Neural cell (in vitro differentiated cells): ENCODE data around the gene ITGB7. TPM values are rescaled to one million over a fixed set of nuclear protein-coding genes. Genes with fewer than 3 reads are reported as not detected.

Experiments used
- H2AFZ ChIP-seq: fragments of 200-600, 300-800 bp; sonication (generic), shearing (Covaris generic); 2 replicates; pipeline ENCODE4 v1.6.0; 2014; ENCODE audit warnings: low read depth, mild to moderate bottlenecking, antibody characterized with exemption, low read length, moderate library complexity
- H3F3A ChIP-seq: fragments of 200-600 bp; shearing (Covaris generic); 2 replicates; pipeline ENCODE4 v1.6.1; 2016; ENCODE audit warnings: mild to moderate bottlenecking, moderate library complexity, mixed read lengths, antibody characterized with exemption, low read length; ENCODE audit not compliant: insufficient read depth, poor library complexity, severe bottlenecking
- H3K27ac ChIP-seq: fragments of 200-600, 300-800 bp; sonication (generic), shearing (Covaris generic); 2 replicates; pipeline ENCODE4 v1.5.1; 2014; ENCODE audit warnings: mild to moderate bottlenecking, low read length, moderate library complexity
- H3K27me3 ChIP-seq: fragments of 300-800, 200-600 bp; sonication (generic), shearing (Covaris generic); 2 replicates; pipeline ENCODE4 v1.6.0; 2014; ENCODE audit warnings: mild to moderate bottlenecking, low read depth, low read length, moderate library complexity; ENCODE audit not compliant: insufficient read depth
- H3K36me3 ChIP-seq: fragments of 300-800, 200-600 bp; sonication (generic), shearing (Covaris generic); 2 replicates; pipeline ENCODE4 v1.5.1; 2014; ENCODE audit warnings: mild to moderate bottlenecking, antibody characterized with exemption, low read length, moderate library complexity; ENCODE audit not compliant: insufficient read depth
- H3K4me2 ChIP-seq: fragments of 300-800, 200-600 bp; sonication (generic), shearing (Covaris generic); 2 replicates; pipeline ENCODE4 v1.6.0; 2014; ENCODE audit warnings: mild to moderate bottlenecking, low read length
- H3K4me3 ChIP-seq: fragments of 300-800, 200-600 bp; sonication (generic), shearing (Covaris generic); 2 replicates; pipeline ENCODE4 v1.5.1; 2014; ENCODE audit warnings: mild to moderate bottlenecking, low read length, moderate library complexity
- H3K79me2 ChIP-seq: fragments of 200-600 bp; shearing (Covaris generic); replicated peaks from 2 replicates; pipeline ENCODE4 v1.6.0; 2014; ENCODE audit warnings: mild to moderate bottlenecking, low read length, moderate library complexity; ENCODE audit not compliant: insufficient read depth
- H3K9ac ChIP-seq: fragments of 300-800, 200-600 bp; sonication (generic), shearing (Covaris generic); 2 replicates; pipeline ENCODE4 v1.6.1; 2016; ENCODE audit warnings: mild to moderate bottlenecking, low read length, mixed read lengths
- H3K9me2 ChIP-seq: fragments of 200-600 bp; shearing (Covaris generic); 2 replicates; pipeline ENCODE4 v1.6.1; 2016; ENCODE audit warnings: mild to moderate bottlenecking, low read length, mixed read lengths; ENCODE audit not compliant: insufficient read depth
- H3K9me3 ChIP-seq: fragments of 200-600, 300-800 bp; sonication (generic), shearing (Covaris generic); 2 replicates; pipeline ENCODE4 v1.6.1; 2016; ENCODE audit warnings: mild to moderate bottlenecking, mixed run types, low read length, moderate library complexity, mixed read lengths
- H4K20me1 ChIP-seq: fragments of 200-600 bp; shearing (Covaris generic); 2 replicates; pipeline ENCODE4 v1.6.1; 2016; ENCODE audit warnings: mild to moderate bottlenecking, mixed run types; ENCODE audit not compliant: insufficient read depth
- EP300 ChIP-seq: fragments of 450-650 bp; conservative IDR thresholded peaks from 2 replicates; pipeline ENCODE4 v1.6.1; 2014; ENCODE audit warnings: antibody characterized with exemption, mild to moderate bottlenecking, moderate library complexity; ENCODE audit not compliant: poor library complexity, severe bottlenecking
- EZH2 ChIP-seq: fragments of 200-600, 300-800 bp; shearing (Covaris generic), sonication (generic); IDR thresholded peaks from 2 replicates; pipeline ENCODE4 v1.6.1; 2014; ENCODE audit warnings: antibody characterized with exemption, low read length, borderline replicate concordance, mild to moderate bottlenecking; ENCODE audit not compliant: insufficient read depth, poor library complexity, severe bottlenecking
- MXI1 ChIP-seq: fragments of 450-650 bp; conservative IDR thresholded peaks from 2 replicates; pipeline ENCODE4 v1.6.1; 2014; ENCODE audit warnings: antibody characterized with exemption, mild to moderate bottlenecking; ENCODE audit not compliant: poor library complexity, severe bottlenecking
- POLR2AphosphoS5 ChIP-seq: IDR thresholded peaks from 2 replicates; pipeline ENCODE4 v1.6.1; 2012
- RAD21 ChIP-seq: fragments of 450-650 bp; conservative IDR thresholded peaks from 2 replicates; pipeline ENCODE4 v1.6.1; 2014; ENCODE audit warnings: antibody characterized with exemption, mild to moderate bottlenecking, moderate library complexity
- SMC3 ChIP-seq: fragments of 450-650 bp; conservative IDR thresholded peaks from 2 replicates; pipeline ENCODE4 v1.6.1; 2014; ENCODE audit warnings: antibody characterized with exemption, mild to moderate bottlenecking, moderate library complexity; ENCODE audit not compliant: poor library complexity
- TAF1 ChIP-seq: IDR thresholded peaks from 2 replicates; pipeline ENCODE4 v1.6.1; 2012; ENCODE audit warnings: low read depth
- polyA plus RNA-seq: library from polyadenylated mRNA; depleted of rRNA; stranded (reverse); fragments of >200 nt; gene quantifications from 2 replicates; pipeline ENCODE4 v1.2.3, GENCODE V29; 2014
- TF ChIP-seq, protein P1 (sequence below): fragments of 450-650 bp; IDR thresholded peaks from 2 replicates; pipeline ENCODE4 v1.5.1; 2014; ENCODE audit warnings: antibody characterized with exemption, mild to moderate bottlenecking, moderate library complexity; ENCODE audit not compliant: poor library complexity, severe bottlenecking
- TF ChIP-seq, protein P2 (sequence below): IDR thresholded peaks from 2 replicates; pipeline ENCODE4 v1.6.1; 2012; ENCODE audit warnings: borderline replicate concordance

ITGB7 gene
- polyA plus RNA-seq, 1 donor from 2014 or later = not detected

DNA sequence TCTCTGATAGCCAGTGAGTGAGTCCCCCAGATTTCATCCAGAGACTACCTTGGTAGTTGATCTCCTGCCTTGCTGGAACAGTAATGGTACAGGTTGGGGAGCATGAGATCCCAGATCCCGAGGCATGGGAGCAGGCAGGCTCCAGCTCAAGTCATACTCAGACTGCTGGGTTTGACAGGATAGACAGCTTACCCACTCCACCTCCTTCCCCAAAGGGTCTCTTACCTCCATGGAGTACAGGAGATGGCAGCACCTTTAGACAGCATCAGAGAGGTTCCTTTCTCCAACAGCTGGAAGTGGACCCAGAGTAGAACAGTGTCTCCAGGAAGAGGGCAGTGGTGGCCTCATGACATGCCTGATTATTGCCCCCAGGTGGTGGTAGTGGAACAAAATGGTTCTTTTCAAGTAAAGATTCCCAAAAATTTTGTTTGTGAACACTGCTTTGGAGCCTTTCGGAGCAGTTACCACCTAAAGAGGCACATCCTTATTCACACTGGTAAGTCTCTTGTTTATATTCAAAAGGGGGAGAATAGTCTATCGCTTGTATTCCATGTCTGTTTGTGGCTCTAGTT is 21.4 kb downstream of the ITGB7 start:
- H3K36me3 ChIP-seq = peaks cover 16% of the 10 kb centered on the region
- H2AFZ ChIP-seq = no peak overlapping the region
- H3K27me3 ChIP-seq = no peaks in the 10 kb centered on the region
- TF ChIP-seq EZH2 (no peak), SMC3 (no peak), MXI1 (no peak), POLR2AphosphoS5 (no peak), EP300 (no peak), RAD21 (no peak), TAF1 (no peak)
- TF ChIP-seq, protein P1, sequence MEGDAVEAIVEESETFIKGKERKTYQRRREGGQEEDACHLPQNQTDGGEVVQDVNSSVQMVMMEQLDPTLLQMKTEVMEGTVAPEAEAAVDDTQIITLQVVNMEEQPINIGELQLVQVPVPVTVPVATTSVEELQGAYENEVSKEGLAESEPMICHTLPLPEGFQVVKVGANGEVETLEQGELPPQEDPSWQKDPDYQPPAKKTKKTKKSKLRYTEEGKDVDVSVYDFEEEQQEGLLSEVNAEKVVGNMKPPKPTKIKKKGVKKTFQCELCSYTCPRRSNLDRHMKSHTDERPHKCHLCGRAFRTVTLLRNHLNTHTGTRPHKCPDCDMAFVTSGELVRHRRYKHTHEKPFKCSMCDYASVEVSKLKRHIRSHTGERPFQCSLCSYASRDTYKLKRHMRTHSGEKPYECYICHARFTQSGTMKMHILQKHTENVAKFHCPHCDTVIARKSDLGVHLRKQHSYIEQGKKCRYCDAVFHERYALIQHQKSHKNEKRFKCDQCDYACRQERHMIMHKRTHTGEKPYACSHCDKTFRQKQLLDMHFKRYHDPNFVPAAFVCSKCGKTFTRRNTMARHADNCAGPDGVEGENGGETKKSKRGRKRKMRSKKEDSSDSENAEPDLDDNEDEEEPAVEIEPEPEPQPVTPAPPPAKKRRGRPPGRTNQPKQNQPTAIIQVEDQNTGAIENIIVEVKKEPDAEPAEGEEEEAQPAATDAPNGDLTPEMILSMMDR = no peak
- TF ChIP-seq, protein P2, sequence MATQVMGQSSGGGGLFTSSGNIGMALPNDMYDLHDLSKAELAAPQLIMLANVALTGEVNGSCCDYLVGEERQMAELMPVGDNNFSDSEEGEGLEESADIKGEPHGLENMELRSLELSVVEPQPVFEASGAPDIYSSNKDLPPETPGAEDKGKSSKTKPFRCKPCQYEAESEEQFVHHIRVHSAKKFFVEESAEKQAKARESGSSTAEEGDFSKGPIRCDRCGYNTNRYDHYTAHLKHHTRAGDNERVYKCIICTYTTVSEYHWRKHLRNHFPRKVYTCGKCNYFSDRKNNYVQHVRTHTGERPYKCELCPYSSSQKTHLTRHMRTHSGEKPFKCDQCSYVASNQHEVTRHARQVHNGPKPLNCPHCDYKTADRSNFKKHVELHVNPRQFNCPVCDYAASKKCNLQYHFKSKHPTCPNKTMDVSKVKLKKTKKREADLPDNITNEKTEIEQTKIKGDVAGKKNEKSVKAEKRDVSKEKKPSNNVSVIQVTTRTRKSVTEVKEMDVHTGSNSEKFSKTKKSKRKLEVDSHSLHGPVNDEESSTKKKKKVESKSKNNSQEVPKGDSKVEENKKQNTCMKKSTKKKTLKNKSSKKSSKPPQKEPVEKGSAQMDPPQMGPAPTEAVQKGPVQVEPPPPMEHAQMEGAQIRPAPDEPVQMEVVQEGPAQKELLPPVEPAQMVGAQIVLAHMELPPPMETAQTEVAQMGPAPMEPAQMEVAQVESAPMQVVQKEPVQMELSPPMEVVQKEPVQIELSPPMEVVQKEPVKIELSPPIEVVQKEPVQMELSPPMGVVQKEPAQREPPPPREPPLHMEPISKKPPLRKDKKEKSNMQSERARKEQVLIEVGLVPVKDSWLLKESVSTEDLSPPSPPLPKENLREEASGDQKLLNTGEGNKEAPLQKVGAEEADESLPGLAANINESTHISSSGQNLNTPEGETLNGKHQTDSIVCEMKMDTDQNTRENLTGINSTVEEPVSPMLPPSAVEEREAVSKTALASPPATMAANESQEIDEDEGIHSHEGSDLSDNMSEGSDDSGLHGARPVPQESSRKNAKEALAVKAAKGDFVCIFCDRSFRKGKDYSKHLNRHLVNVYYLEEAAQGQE = no peak
- peak overlapping the region; percentile 93 for H3K4me3 ChIP-seq
- no peak overlapping the region for H3K9ac ChIP-seq
- H3K9me2 ChIP-seq = no peaks in the 10 kb centered on the region
- H3K4me2 ChIP-seq = no peak overlapping the region
- no peaks in the 10 kb centered on the region for H4K20me1 ChIP-seq
- no peaks in the 10 kb centered on the region for H3K9me3 ChIP-seq
- H3F3A ChIP-seq = no peaks in the 10 kb centered on the region
- peaks cover 33% of the 10 kb centered on the region for H3K79me2 ChIP-seq
- H3K27ac ChIP-seq = no peak overlapping the region

DNA sequence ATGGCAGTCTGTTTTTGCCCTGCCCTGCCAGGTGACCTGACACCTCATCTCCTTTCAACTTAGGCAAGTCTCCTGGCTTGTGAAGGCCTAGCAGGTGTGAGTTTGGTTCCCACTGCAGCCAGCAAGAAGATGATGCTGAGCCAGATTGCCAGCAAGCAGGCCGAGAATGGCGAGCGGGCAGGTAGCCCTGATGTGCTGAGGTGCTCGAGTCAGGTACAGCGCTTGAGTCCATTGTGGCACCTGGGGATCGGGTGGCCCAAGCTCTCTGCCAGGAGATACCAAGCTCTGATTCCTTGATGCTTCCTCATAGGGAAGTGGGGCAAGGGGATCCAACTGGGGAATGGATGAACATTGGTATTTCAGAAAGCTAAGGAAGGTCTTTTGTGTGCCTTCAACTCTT is 22.2 kb downstream of the ITGB7 start:
- Histone ChIP-seq H3K36me3 (peaks cover 16% of the 10 kb centered on the region), H2AFZ (no peak overlapping the region), H3K4me3 (peak overlapping the region; percentile 93), H4K20me1 (no peaks in the 10 kb centered on the region), H3K9ac (no peak overlapping the region), H3K79me2 (peaks cover 33% of the 10 kb centered on the region), H3K4me2 (no peak overlapping the region), H3K9me2 (no peaks in the 10 kb centered on the region), H3K27ac (no peak overlapping the region), H3K27me3 (no peaks in the 10 kb centered on the region), H3F3A (no peaks in the 10 kb centered on the region), H3K9me3 (no peaks in the 10 kb centered on the region)
- TF ChIP-seq, protein P1 = no peak
- no peak for TF ChIP-seq EP300
- no peak for TF ChIP-seq SMC3
